Neural cell (in vitro differentiated cells): Measurements from ENCODE around the gene CYB5R3.

Experiments used
- EP300 ChIP-seq: fragments of 450-650 bp; conservative IDR thresholded peaks from 2 replicates; pipeline ENCODE4 v1.6.1; 2014; ENCODE audit warnings: antibody characterized with exemption, mild to moderate bottlenecking, moderate library complexity; ENCODE audit not compliant: poor library complexity, severe bottlenecking
- EZH2 ChIP-seq: fragments of 200-600, 300-800 bp; shearing (Covaris generic), sonication (generic); IDR thresholded peaks from 2 replicates; pipeline ENCODE4 v1.6.1; 2014; ENCODE audit warnings: antibody characterized with exemption, low read length, borderline replicate concordance, mild to moderate bottlenecking; ENCODE audit not compliant: insufficient read depth, poor library complexity, severe bottlenecking
- POLR2AphosphoS5 ChIP-seq: IDR thresholded peaks from 2 replicates; pipeline ENCODE4 v1.6.1; 2012
- RAD21 ChIP-seq: fragments of 450-650 bp; conservative IDR thresholded peaks from 2 replicates; pipeline ENCODE4 v1.6.1; 2014; ENCODE audit warnings: antibody characterized with exemption, mild to moderate bottlenecking, moderate library complexity
- TAF1 ChIP-seq: IDR thresholded peaks from 2 replicates; pipeline ENCODE4 v1.6.1; 2012; ENCODE audit warnings: low read depth
- TF ChIP-seq, protein P1 (sequence below): fragments of 450-650 bp; IDR thresholded peaks from 2 replicates; pipeline ENCODE4 v1.5.1; 2014; ENCODE audit warnings: antibody characterized with exemption, mild to moderate bottlenecking, moderate library complexity; ENCODE audit not compliant: poor library complexity, severe bottlenecking

DNA sequence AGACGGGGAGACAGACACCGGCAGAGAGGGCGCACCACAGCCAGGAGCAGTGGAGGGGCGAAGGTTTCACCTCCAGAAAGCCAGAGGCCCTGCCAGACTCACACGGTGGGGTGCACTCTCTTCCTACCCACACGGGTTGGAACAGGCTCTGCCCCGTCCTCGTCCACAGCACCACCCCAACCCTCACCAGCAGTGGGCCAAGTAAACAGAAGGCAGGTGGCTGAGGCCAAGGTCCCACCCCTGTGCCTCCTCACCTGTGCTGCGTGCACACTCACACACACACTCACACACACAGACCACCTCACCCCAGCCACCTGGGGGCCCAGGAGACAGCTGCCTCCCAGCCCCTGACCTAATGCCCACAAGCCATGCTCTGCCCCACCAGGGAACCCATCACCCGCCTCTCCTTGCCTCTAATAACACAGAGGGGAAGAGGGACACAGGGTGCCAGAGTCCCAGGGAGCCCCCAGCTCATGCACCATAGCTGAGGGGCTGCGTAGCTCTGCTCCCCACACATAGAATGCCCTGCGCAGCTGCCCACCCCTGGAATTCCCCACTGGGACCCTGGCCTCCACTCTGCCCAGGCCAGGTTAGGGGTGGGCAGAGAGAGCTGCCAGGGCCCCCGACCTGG, 3.1 kb downstream of the CYB5R3 start:
- TF ChIP-seq, protein P1, sequence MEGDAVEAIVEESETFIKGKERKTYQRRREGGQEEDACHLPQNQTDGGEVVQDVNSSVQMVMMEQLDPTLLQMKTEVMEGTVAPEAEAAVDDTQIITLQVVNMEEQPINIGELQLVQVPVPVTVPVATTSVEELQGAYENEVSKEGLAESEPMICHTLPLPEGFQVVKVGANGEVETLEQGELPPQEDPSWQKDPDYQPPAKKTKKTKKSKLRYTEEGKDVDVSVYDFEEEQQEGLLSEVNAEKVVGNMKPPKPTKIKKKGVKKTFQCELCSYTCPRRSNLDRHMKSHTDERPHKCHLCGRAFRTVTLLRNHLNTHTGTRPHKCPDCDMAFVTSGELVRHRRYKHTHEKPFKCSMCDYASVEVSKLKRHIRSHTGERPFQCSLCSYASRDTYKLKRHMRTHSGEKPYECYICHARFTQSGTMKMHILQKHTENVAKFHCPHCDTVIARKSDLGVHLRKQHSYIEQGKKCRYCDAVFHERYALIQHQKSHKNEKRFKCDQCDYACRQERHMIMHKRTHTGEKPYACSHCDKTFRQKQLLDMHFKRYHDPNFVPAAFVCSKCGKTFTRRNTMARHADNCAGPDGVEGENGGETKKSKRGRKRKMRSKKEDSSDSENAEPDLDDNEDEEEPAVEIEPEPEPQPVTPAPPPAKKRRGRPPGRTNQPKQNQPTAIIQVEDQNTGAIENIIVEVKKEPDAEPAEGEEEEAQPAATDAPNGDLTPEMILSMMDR, result no peak
- TF ChIP-seq EZH2 (no peak), POLR2AphosphoS5 (no peak), TAF1 (no peak), EP300 (no peak), RAD21 (no peak)
